Measurements from ENCODE around the gene RAB21. TPM values are rescaled to one million over a fixed set of nuclear protein-coding genes. Genes with fewer than 3 reads are reported as not detected.

RAB21 gene
- total RNA-seq, 1 experiment from 2014 or later: 33.6 TPM

DNA sequence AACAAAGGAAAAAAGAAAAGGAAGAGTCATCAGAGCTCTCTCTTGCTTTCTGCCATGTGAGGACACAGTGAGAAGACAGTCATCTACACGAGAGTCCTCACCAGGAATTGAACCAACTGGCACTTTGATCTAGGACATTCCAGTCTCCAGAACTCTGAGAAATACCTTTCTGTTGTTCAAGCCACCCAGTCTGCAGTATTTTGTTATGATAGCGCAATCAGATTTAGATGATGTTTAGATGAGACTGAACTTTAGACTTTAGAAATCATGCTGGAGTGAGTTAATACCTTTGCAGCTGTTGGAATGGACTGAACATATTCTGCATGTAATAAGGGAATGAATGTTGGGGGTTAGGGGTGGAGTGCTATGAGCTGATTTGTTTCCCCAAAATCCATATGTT, 28.1 kb upstream of the RAB21 start (continued):
- no peak for TF ChIP-seq ZNF281 (CRISPR knock-in tag; IDR thresholded peaks at IDR 0.05)
- no peak for TF ChIP-seq HMGXB4 (CRISPR knock-in tag; IDR thresholded peaks at IDR 0.05)
- TF ChIP-seq, protein P1, sequence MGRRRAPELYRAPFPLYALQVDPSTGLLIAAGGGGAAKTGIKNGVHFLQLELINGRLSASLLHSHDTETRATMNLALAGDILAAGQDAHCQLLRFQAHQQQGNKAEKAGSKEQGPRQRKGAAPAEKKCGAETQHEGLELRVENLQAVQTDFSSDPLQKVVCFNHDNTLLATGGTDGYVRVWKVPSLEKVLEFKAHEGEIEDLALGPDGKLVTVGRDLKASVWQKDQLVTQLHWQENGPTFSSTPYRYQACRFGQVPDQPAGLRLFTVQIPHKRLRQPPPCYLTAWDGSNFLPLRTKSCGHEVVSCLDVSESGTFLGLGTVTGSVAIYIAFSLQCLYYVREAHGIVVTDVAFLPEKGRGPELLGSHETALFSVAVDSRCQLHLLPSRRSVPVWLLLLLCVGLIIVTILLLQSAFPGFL (CRISPR knock-in tag; IDR thresholded peaks at IDR 0.05; ENCODE audit: borderline replicate concordance): no peak
- TF ChIP-seq ZNF138 (CRISPR knock-in tag; conservative IDR thresholded peaks at IDR 0.05): no peak
- no peak for TF ChIP-seq IRF2 (CRISPR knock-in tag; IDR thresholded peaks at IDR 0.05; ENCODE audit: borderline replicate concordance, low read depth)

- DNase-seq (ENCODE audit: low spot score) (no peak), ATAC-seq (no peak)
- Mint-ChIP-seq H3K4me3 (no peak overlapping the region), H3K36me3 (no peaks in the 10 kb centered on the region), H3K27me3 (ENCODE audit: low read depth) (no peaks in the 10 kb centered on the region), H3K9me3 (peaks cover 5% of the 10 kb centered on the region), H3K27ac (no peak overlapping the region), H3K4me1 (peaks cover 11% of the 10 kb centered on the region)
- TF ChIP-seq ZNF671 (CRISPR knock-in tag; IDR thresholded peaks at IDR 0.05): no peak
- ChIA-PET POLR2A (no interaction called here), CTCF (no interaction called here)
Observed at GRCh38 chr12:71727958-71728357, 26.7 kb upstream of the RAB21 start.

GRCh38 chr12:71730936-71731335, 23.7 kb upstream of the RAB21 start:
- Mint-ChIP-seq H3K27me3 (ENCODE audit: low read depth) (no peaks in the 10 kb centered on the region; the same call in 1 of the 2 replicates), H3K4me3 (no peak overlapping the region), H3K4me1 (peaks cover 11% of the 10 kb centered on the region), H3K27ac (no peak overlapping the region), H3K9me3 (no peaks in the 10 kb centered on the region), H3K36me3 (no peaks in the 10 kb centered on the region)
- ATAC-seq (no peak), DNase-seq (ENCODE audit: low spot score) (no peak)
- ChIA-PET CTCF (interaction anchor here (1.0 to 1.9 kb wide), 3 partner anchors 11 to 45 kb away, joined by 7 to 25 read pairs (median 10); partner anchors contain the start of gene TMEM19), POLR2A (no interaction called here)
- TF ChIP-seq NFYB (CRISPR knock-in tag; conservative IDR thresholded peaks at IDR 0.05; ENCODE audit: low read depth) (no peak), NFE2L1 (CRISPR knock-in tag; IDR thresholded peaks at IDR 0.05) (no peak), ZNF219 (CRISPR knock-in tag; IDR thresholded peaks at IDR 0.05; ENCODE audit: borderline replicate concordance) (no peak), STAT6 (CRISPR knock-in tag; conservative IDR thresholded peaks at IDR 0.05; ENCODE audit: low read depth) (no peak)
